ENCODE results near the gene PARP2. TPM values are rescaled to one million over a fixed set of nuclear protein-coding genes. Genes with fewer than 3 reads are reported as not detected.

PARP2 gene
- total RNA-seq, 4 donors from 2014 or later = 5.0 to 20.3 (median 11.7) TPM

- 92 to 97% methylated on average over 5 to 9 of the region's 17 CpGs for WGBS, 2 donors
- intact Hi-C loops (cut with DNase I) = no loop called here
- Histone ChIP-seq H3K9me3 (no peaks in the 10 kb centered on the region), H3K27me3 (no peaks in the 10 kb centered on the region), H3K4me3 (no peak overlapping the region), H3K4me1 (no peaks in the 10 kb centered on the region), H3K27ac (no peak overlapping the region), H3K36me3 (peaks cover 79 to 100% (median 83%) of the 10 kb centered on the region in 3 donors)
- TF ChIP-seq POLR2A (IDR thresholded peaks at IDR 0.05) = no peak
- no peak for TF ChIP-seq CTCF (IDR thresholded peaks at IDR 0.05)
- no peak for DNase-seq
These were observed 42.9 kb downstream of the PARP2 start for GRCh38 chr14:20386276-20386855.

- intact Hi-C loops (cut with DNase I) = no loop called here
- WGBS, 2 donors = 69 to 88% methylated on average over 5 to 6 of the region's 6 CpGs
- Histone ChIP-seq H3K36me3 (peaks cover 70 to 100% (median 74%) of the 10 kb centered on the region in 3 donors), H3K9me3 (no peaks in the 10 kb centered on the region), H3K4me1 (no peaks in the 10 kb centered on the region), H3K4me3 (no peak overlapping the region), H3K27me3 (no peaks in the 10 kb centered on the region), H3K27ac (no peak overlapping the region)
- DNase-seq = no peak
- no peak for TF ChIP-seq CTCF (IDR thresholded peaks at IDR 0.05)
- no peak for TF ChIP-seq POLR2A (IDR thresholded peaks at IDR 0.05)
These were observed 44.1 kb downstream of the PARP2 start for GRCh38 chr14:20387576-20387975.

- no peak overlapping the region for H3K4me3 ChIP-seq
- H3K4me1 ChIP-seq = no peaks in the 10 kb centered on the region
- H3K9me3 ChIP-seq = no peaks in the 10 kb centered on the region
- H3K27me3 ChIP-seq = no peaks in the 10 kb centered on the region
- no peak for DNase-seq
- intact Hi-C loops (cut with DNase I) = no loop called here
- peaks cover 64 to 100% (median 69%) of the 10 kb centered on the region in 3 donors for H3K36me3 ChIP-seq
- WGBS, 2 donors = 70 to 71% methylated on average over 4 of the region's 4 CpGs
- H3K27ac ChIP-seq = no peak overlapping the region
- no peak for TF ChIP-seq POLR2A (IDR thresholded peaks at IDR 0.05)
- no peak for TF ChIP-seq CTCF (IDR thresholded peaks at IDR 0.05)
These were observed 44.7 kb downstream of the PARP2 start for GRCh38 chr14:20388159-20388558.

GRCh38 chr14:20391505-20391904, 48.1 kb downstream of the PARP2 start:
- TF ChIP-seq CTCF (IDR thresholded peaks at IDR 0.05) (no peak), POLR2A (IDR thresholded peaks at IDR 0.05) (no peak)
- Histone ChIP-seq H3K27ac (no peak overlapping the region), H3K27me3 (no peaks in the 10 kb centered on the region), H3K9me3 (no peaks in the 10 kb centered on the region), H3K4me3 (no peak overlapping the region), H3K36me3 (peaks cover 31 to 100% (median 52%) of the 10 kb centered on the region in 3 donors), H3K4me1 (no peaks in the 10 kb centered on the region)
- intact Hi-C loops (cut with DNase I) = no loop called here
- 96 to 100% methylated on average over 3 to 4 of the region's 4 CpGs for WGBS, 2 donors
- DNase-seq = no peak

- DNase-seq = no peak
- H3K27ac ChIP-seq = no peak overlapping the region
- H3K9me3 ChIP-seq = no peaks in the 10 kb centered on the region
- H3K27me3 ChIP-seq = no peaks in the 10 kb centered on the region
- peaks cover 0 to 17% (median 0%) of the 10 kb centered on the region in 3 donors for H3K4me1 ChIP-seq
- WGBS, 2 donors = 85 to 94% methylated on average over 2 to 3 of the region's 3 CpGs
- peaks cover 0 to 100% (median 24%) of the 10 kb centered on the region in 3 donors for H3K36me3 ChIP-seq
- intact Hi-C loops (cut with DNase I) = no loop called here
- no peak overlapping the region for H3K4me3 ChIP-seq
- TF ChIP-seq CTCF (IDR thresholded peaks at IDR 0.05) = no peak
- TF ChIP-seq POLR2A (IDR thresholded peaks at IDR 0.05) = no peak
These were observed 54.1 kb downstream of the PARP2 start for GRCh38 chr14:20397511-20397910.

All from esophagus squamous epithelium (tissue), 5 donors.